ENCODE results near the gene OR2A12. TPM values are rescaled to one million over a fixed set of nuclear protein-coding genes. Genes with fewer than 3 reads are reported as not detected.
"Not testable (repeated sequence)": the region's sequence is repeated elsewhere in the genome, so short reads cannot be mapped to it uniquely, and the experiment has no call there.

Gene OR2A12
- total RNA-seq, 2 donors from 2014 or later: not detected

DNA sequence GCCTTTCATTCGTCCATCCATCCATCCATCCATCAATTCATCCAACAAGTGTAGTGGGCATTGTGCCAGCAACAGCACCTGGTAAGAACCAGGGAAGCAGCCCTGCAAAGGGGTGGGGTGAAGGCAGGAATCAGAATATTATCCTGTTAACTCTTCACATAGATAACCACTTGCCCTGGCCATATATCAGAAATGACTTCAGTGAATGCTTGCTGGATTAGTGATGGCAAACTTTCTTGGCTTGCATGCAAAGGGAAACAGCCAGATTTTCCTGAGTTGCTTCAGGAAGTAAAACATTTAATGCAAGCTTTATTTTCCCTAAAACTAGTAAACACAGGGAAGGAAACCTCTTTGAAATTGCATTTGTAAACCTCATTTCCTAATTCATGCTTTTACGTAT lies 36.6 kb upstream of the OR2A12 start:
- Histone ChIP-seq H3K4me1 (ENCODE audit: control insufficient read depth in 1 of 2, low read depth in 2 of 2) (no peaks in the 10 kb centered on the region), H3K4me3 (no peak overlapping the region), H3K27ac (no peak overlapping the region), H3K9me3 (no peaks in the 10 kb centered on the region), H3K27me3 (replicated peaks; ENCODE audit: insufficient read depth) (no peaks in the 10 kb centered on the region), H3K36me3 (no peaks in the 10 kb centered on the region)
- TF ChIP-seq, protein P1, sequence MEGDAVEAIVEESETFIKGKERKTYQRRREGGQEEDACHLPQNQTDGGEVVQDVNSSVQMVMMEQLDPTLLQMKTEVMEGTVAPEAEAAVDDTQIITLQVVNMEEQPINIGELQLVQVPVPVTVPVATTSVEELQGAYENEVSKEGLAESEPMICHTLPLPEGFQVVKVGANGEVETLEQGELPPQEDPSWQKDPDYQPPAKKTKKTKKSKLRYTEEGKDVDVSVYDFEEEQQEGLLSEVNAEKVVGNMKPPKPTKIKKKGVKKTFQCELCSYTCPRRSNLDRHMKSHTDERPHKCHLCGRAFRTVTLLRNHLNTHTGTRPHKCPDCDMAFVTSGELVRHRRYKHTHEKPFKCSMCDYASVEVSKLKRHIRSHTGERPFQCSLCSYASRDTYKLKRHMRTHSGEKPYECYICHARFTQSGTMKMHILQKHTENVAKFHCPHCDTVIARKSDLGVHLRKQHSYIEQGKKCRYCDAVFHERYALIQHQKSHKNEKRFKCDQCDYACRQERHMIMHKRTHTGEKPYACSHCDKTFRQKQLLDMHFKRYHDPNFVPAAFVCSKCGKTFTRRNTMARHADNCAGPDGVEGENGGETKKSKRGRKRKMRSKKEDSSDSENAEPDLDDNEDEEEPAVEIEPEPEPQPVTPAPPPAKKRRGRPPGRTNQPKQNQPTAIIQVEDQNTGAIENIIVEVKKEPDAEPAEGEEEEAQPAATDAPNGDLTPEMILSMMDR (IDR thresholded peaks at IDR 0.05): no peak
- DNase-seq (ENCODE audit: low spot score): no peak
- ATAC-seq (ENCODE audit: insufficient number of reproducible peaks, low FRiP score, low read depth): no peak

DNA sequence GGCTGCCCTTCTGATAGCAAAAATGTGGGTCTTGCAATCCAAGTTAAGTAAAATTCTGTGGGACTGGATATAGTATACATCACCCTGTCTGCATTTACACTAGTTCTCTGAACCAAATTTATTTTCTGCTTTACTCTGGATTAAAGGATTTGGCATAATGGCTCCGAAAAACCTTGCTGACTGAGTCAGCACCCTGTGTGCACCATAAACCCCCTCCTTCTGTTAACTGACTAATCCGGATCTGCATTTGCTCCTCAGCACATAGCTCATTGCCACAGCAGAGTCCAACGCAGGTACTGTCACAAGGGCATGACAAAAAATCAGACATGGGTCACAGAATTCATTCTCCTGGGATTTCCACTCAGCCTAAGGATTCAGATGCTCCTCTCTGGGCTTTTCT lies 36.0 kb upstream of the OR2A12 start:
- TF ChIP-seq, protein P1 (IDR thresholded peaks at IDR 0.05): no peak
- Histone ChIP-seq H3K36me3 (no peaks in the 10 kb centered on the region), H3K4me1 (ENCODE audit: control insufficient read depth in 1 of 2, low read depth in 2 of 2) (no peaks in the 10 kb centered on the region), H3K9me3 (no peaks in the 10 kb centered on the region), H3K27ac (no peak overlapping the region), H3K27me3 (replicated peaks; ENCODE audit: insufficient read depth) (no peaks in the 10 kb centered on the region), H3K4me3 (no peak overlapping the region)
- no peak for DNase-seq (ENCODE audit: low spot score)
- ATAC-seq (ENCODE audit: insufficient number of reproducible peaks, low FRiP score, low read depth): no peak

DNA sequence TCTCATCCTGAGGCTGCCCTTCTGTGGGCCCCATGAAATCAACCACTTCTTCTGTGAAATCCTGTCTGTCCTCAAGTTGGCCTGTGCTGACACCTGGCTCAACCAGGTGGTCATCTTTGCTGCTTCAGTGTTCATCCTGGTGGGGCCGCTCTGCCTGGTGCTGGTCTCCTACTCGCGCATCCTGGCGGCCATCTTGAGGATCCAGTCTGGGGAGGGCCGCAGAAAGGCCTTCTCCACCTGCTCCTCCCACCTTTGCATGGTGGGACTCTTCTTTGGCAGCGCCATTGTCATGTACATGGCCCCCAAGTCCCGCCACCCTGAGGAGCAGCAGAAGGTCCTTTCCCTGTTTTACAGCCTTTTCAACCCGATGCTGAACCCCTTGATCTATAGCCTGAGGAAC lies 35.2 kb upstream of the OR2A12 start:
- not testable (repeated sequence) for DNase-seq (ENCODE audit: low spot score); H3K9me3 ChIP-seq; H3K36me3 ChIP-seq; H3K27ac ChIP-seq; H3K4me3 ChIP-seq; ATAC-seq (ENCODE audit: insufficient number of reproducible peaks, low FRiP score, low read depth); H3K27me3 ChIP-seq (replicated peaks; ENCODE audit: insufficient read depth); H3K4me1 ChIP-seq (ENCODE audit: control insufficient read depth in 1 of 2, low read depth in 2 of 2)

DNA sequence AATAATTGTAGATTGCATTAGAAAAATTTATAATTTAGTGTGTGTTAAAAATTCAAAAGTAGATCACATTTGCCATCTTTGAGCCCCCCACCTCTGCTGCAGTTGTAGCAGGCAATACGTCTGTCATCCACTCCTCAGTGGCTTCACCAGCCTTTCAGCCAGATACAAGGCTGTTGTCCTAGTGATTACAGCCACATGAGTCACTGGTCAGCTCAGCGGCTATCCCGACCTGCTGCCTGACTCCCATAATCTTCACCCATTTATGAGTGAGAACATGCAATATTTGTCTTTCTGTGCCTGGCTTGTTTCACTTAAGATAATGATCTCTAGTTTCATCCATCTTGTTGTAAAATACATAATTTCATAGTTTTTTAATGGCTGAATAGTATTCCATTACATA lies 28.1 kb upstream of the OR2A12 start:
- Histone ChIP-seq H3K9me3 (no peaks in the 10 kb centered on the region), H3K4me3 (no peak overlapping the region), H3K27ac (no peak overlapping the region), H3K4me1 (ENCODE audit: control insufficient read depth in 1 of 2, low read depth in 2 of 2) (no peaks in the 10 kb centered on the region), H3K27me3 (replicated peaks; ENCODE audit: insufficient read depth) (no peaks in the 10 kb centered on the region), H3K36me3 (no peaks in the 10 kb centered on the region)
- TF ChIP-seq, protein P1 (IDR thresholded peaks at IDR 0.05): no peak
- ATAC-seq (ENCODE audit: insufficient number of reproducible peaks, low FRiP score, low read depth) (no peak), DNase-seq (ENCODE audit: low spot score) (no peak)

DNA sequence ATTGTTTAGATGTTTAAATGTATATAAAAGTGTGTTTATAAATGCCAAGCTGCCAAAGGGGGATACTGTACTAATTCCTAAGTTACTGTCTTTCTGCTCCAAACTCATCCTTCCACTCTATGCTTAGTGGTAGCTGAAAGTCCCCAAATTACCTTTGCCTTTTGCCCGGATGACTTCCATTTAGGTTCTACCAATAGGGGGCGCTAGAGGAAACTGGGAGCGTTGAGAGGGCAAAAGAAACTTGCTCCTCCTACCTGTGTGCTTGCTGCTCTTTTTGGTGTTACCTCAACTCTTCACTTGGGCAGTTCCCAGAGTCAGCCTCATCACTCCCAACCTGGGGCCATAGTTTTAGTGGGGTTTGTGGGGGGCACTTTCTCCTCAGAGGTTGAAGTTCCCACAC lies 22.4 kb upstream of the OR2A12 start:
- Histone ChIP-seq H3K4me1 (ENCODE audit: control insufficient read depth in 1 of 2, low read depth in 2 of 2) (no peaks in the 10 kb centered on the region), H3K36me3 (no peaks in the 10 kb centered on the region), H3K4me3 (no peak overlapping the region), H3K27me3 (replicated peaks; ENCODE audit: insufficient read depth) (no peaks in the 10 kb centered on the region), H3K27ac (no peak overlapping the region), H3K9me3 (no peaks in the 10 kb centered on the region)
- TF ChIP-seq, protein P1 (IDR thresholded peaks at IDR 0.05): no peak
- no peak for DNase-seq (ENCODE audit: low spot score)
- ATAC-seq (ENCODE audit: insufficient number of reproducible peaks, low FRiP score, low read depth): no peak

- Histone ChIP-seq H3K36me3 (no peaks in the 10 kb centered on the region), H3K27ac (no peak within 1 kb of the TSS), H3K9me3 (no peaks in the 10 kb centered on the region), H3K4me1 (ENCODE audit: control insufficient read depth in 1 of 2, low read depth in 2 of 2) (no peaks in the 10 kb centered on the region), H3K4me3 (no peak within 1 kb of the TSS), H3K27me3 (replicated peaks; ENCODE audit: insufficient read depth) (no peaks in the 10 kb centered on the region)
- ATAC-seq (ENCODE audit: insufficient number of reproducible peaks, low FRiP score, low read depth) (no peak), DNase-seq (ENCODE audit: low spot score) (no peak)
- TF ChIP-seq, protein P1 (IDR thresholded peaks at IDR 0.05): no peak
Measured at GRCh38 chr7:144069511-144069910, 16.6 kb upstream of the OR2A12 start, which contains the start of gene OR2A25. OR2A25 (plus strand) TSS chr7:144069811; CDS start chr7:144074220, 4,409 bp downstream.

Data from thoracic aorta (tissue), 2 donors.